ENCODE results near the gene OR10G7.

GRCh38 chr11:124050748-124051147 lies 9.6 kb upstream of the OR10G7 start:
- TF ChIP-seq CTCF (IDR thresholded peaks at IDR 0.05) (no peak), POLR2A (IDR thresholded peaks at IDR 0.05) (no peak)
